GM18520 (cell line): ENCODE measurements around the gene EMILIN2.

Source experiments
- ATAC-seq: cut with Tn5 transposase; IDR thresholded peaks from one replicate; pipeline ENCODE4 v1.9.1; 2021; ENCODE audit not compliant: unreplicated experiment

The EMILIN2 gene

GRCh38 chr18:2897448-2898185, 50.8 kb downstream of the EMILIN2 start:
- ATAC-seq: no peak

- no peak for ATAC-seq
Observed at GRCh38 chr18:2898186-2898640, 51.4 kb downstream of the EMILIN2 start.

GRCh38 chr18:2900684-2901422, 54.0 kb downstream of the EMILIN2 start:
- no peak for ATAC-seq

GRCh38 chr18:2901423-2901985, 54.7 kb downstream of the EMILIN2 start:
- no peak for ATAC-seq

- ATAC-seq: no peak
Observed at GRCh38 chr18:2902327-2902726, 55.5 kb downstream of the EMILIN2 start.

- no peak for ATAC-seq
Observed at GRCh38 chr18:2903006-2903405, 56.2 kb downstream of the EMILIN2 start.

- no peak for ATAC-seq
Observed at GRCh38 chr18:2905854-2906703, 59.3 kb downstream of the EMILIN2 start.

GRCh38 chr18:2906704-2907549, 60.1 kb downstream of the EMILIN2 start:
- no peak for ATAC-seq

- no peak for ATAC-seq
Observed at GRCh38 chr18:2907550-2908135, 60.8 kb downstream of the EMILIN2 start.

GRCh38 chr18:2908166-2908945, 61.5 kb downstream of the EMILIN2 start:
- no peak for ATAC-seq

- ATAC-seq: no peak
Observed at GRCh38 chr18:2908946-2909335, 62.1 kb downstream of the EMILIN2 start.

- no peak for ATAC-seq
Observed at GRCh38 chr18:2909431-2910140, 62.8 kb downstream of the EMILIN2 start.

- no peak for ATAC-seq
Observed at GRCh38 chr18:2910261-2910660, 63.5 kb downstream of the EMILIN2 start.

GRCh38 chr18:2910751-2911425, 64.1 kb downstream of the EMILIN2 start:
- ATAC-seq: no peak

- no peak for ATAC-seq
Observed at GRCh38 chr18:2911533-2911932, 64.7 kb downstream of the EMILIN2 start.

GRCh38 chr18:2912357-2913299, 65.8 kb downstream of the EMILIN2 start:
- ATAC-seq: no peak
